Endodermal cell (in vitro differentiated cells): Measurements from ENCODE around the gene ZNF184. TPM values are rescaled to one million over a fixed set of nuclear protein-coding genes. Genes with fewer than 3 reads are reported as not detected.

Source experiments
- DNase-seq: peaks from one replicate; pipeline ENCODE4 v3.0.0-alpha.2; 2017
- H3K27ac ChIP-seq: 2 replicates; pipeline ENCODE4 v1.5.1; 2013; ENCODE audit warnings: mild to moderate bottlenecking, low read depth, low read length, moderate library complexity
- H3K27me3 ChIP-seq: 2 replicates; pipeline ENCODE4 v1.6.1; 2013; ENCODE audit warnings: mild to moderate bottlenecking, low read length, moderate library complexity; ENCODE audit not compliant: insufficient read depth, control insufficient read depth, poor library complexity, severe bottlenecking
- H3K36me3 ChIP-seq: 2 replicates; pipeline ENCODE4 v1.7.0; 2013; ENCODE audit warnings: mild to moderate bottlenecking, low read length, moderate library complexity; ENCODE audit not compliant: control insufficient read depth, insufficient read depth
- H3K4me1 ChIP-seq: one replicate; pipeline ENCODE4 v1.7.0; 2013; ENCODE audit warnings: low read length; ENCODE audit not compliant: control insufficient read depth, insufficient read depth
- H3K4me3 ChIP-seq: 2 replicates; pipeline ENCODE4 v1.5.1; 2013; ENCODE audit warnings: mild to moderate bottlenecking, low read length, moderate library complexity
- H3K9ac ChIP-seq: 2 replicates; pipeline ENCODE4 v1.6.1; 2013; ENCODE audit warnings: mild to moderate bottlenecking, low read length, moderate library complexity; ENCODE audit not compliant: poor library complexity, severe bottlenecking; ENCODE audit errors: extremely low read depth
- H3K9me3 ChIP-seq: 2 replicates; pipeline ENCODE4 v1.6.1; 2013; ENCODE audit warnings: mild to moderate bottlenecking, low read length, moderate library complexity; ENCODE audit not compliant: control insufficient read depth
- H3K27ac Mint-ChIP-seq: 2 replicates; pipeline ENCODE4 v1.8.0; 2020; ENCODE audit warnings: mixed read lengths
- H3K27me3 Mint-ChIP-seq: 2 replicates; pipeline ENCODE4 v1.8.0; 2021; ENCODE audit warnings: mild to moderate bottlenecking, mixed read lengths; ENCODE audit not compliant: insufficient read depth
- H3K36me3 Mint-ChIP-seq: 2 replicates; pipeline ENCODE4 v1.8.0; 2020; ENCODE audit warnings: low read depth, mixed read lengths
- H3K4me1 Mint-ChIP-seq: 2 replicates; pipeline ENCODE4 v1.8.0; 2020; ENCODE audit warnings: mixed read lengths
- H3K4me3 Mint-ChIP-seq: 2 replicates; pipeline ENCODE4 v1.8.0; 2020; ENCODE audit warnings: mild to moderate bottlenecking, moderate library complexity, mixed read lengths
- H3K9me3 Mint-ChIP-seq: 2 replicates; pipeline ENCODE4 v1.8.0; 2020; ENCODE audit warnings: mild to moderate bottlenecking, mixed read lengths
- CTCF ChIP-seq: fragments of 200-600 bp; sonication (generic); conservative IDR thresholded peaks from 2 replicates; pipeline ENCODE4 v1.5.0; 2021; ENCODE audit warnings: antibody characterized with exemption, mild to moderate bottlenecking
- WGBS, 2 experiments: methylation state at CpG; one replicate each; pipeline versions ENCODE4 v1.1.5 to v1.1.7; 2013; ENCODE audit warnings: missing lambda C conversion rate in 2 of 2, mixed read lengths in 1 of 2; ENCODE audit not compliant: insufficient coverage in 1 of 2, insufficient read length in 1 of 2; 5-methylcytosine and 5-hydroxymethylcytosine counted together
- total RNA-seq, 2 donors: library from RNA; stranded (reverse); fragmentation: NEBNext Ultra II Directional in 1 of 2; extraction: Animal tissue kit (Norgen Biotek cat#: 25700) in 1 of 2; gene quantifications; 2 replicates in 1 of 2; 3 replicates in 1 of 2; pipeline ENCODE4 v1.2.1, GENCODE V29; 2021

Gene ZNF184
- total RNA-seq, 2 donors from 2014 or later = 9.2 to 16.5 TPM

DNA sequence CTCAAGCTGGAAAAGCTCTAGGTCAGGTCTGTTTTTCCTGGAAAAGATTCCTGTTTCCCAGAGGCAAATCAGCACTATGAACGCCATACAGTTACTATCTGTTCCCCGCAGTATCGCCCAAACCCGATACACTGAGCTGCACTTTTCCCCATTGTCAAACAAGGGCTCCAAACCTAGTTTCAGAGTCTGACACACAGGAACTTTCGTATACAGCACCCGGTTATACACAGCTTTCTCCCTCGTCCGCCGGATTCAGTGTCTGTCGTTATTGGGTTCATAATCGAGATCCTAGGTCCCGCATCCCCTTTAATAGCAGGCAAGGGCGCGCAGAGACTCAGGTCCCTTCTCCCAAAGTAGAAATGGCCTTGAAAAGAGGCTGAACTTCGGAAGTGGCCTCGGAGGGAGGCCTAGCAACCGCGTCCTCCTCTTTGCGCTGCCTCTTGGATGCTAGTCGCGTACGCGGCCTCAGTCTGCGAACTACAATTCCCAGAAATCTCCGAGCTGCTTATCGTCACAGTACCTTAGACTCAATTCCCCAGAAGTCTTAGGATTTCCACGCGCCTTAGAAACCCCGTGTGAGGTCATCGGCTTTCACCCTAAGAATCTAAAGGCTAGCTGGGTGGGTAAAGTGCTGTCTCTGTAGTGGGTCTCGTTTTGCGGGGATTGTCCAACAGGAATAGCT is 50.1 kb downstream of the ZNF184 start:
- no peaks in the 10 kb centered on the region for H3K4me1 ChIP-seq
- no peaks in the 10 kb centered on the region for H3K27me3 ChIP-seq
- H3K4me3 ChIP-seq = no peak overlapping the region
- H3K36me3 ChIP-seq = no peaks in the 10 kb centered on the region
- H3K27ac Mint-ChIP-seq = no peak overlapping the region
- H3K4me3 Mint-ChIP-seq = peak overlapping the region; percentile 22
- H3K36me3 Mint-ChIP-seq = no peaks in the 10 kb centered on the region
- no peak for TF ChIP-seq CTCF
- WGBS, 2 experiments = 94 to 99% methylated on average over 28 to 32 of the region's 32 CpGs
- H3K4me1 Mint-ChIP-seq = no peaks in the 10 kb centered on the region
- H3K27ac ChIP-seq = no peak overlapping the region
- H3K9me3 Mint-ChIP-seq = peaks cover 4% of the 10 kb centered on the region
- H3K9ac ChIP-seq = no peak overlapping the region
- no peak for DNase-seq
- peaks cover 11% of the 10 kb centered on the region for H3K9me3 ChIP-seq
- H3K27me3 Mint-ChIP-seq = no peaks in the 10 kb centered on the region

DNA sequence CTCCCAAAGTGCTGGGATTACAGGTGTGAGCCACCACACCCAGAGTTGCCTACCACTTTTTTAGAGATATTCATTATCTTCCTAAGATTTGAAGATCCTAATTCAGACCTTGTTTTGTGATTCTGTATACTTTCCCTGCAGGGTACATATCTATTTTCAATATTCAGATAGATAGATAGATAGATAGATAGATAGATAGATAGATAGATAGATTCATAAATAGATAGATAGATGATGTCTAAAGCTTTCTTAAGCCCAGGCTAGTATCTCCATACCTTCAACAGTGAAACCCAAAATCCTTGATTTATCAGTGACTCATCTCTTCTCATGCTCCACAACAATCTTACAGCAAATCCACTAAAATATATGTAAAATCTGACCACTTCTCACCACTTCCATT is 53.5 kb downstream of the ZNF184 start:
- Histone ChIP-seq H3K27ac (no peak overlapping the region), H3K4me3 (no peak overlapping the region), H3K27me3 (no peaks in the 10 kb centered on the region), H3K4me1 (no peaks in the 10 kb centered on the region), H3K9me3 (peaks cover 21% of the 10 kb centered on the region), H3K9ac (no peak overlapping the region), H3K36me3 (no peaks in the 10 kb centered on the region)
- no peak for TF ChIP-seq CTCF
- Mint-ChIP-seq H3K36me3 (no peaks in the 10 kb centered on the region), H3K4me3 (no peak overlapping the region), H3K4me1 (peaks cover 3% of the 10 kb centered on the region), H3K9me3 (peaks cover 3% of the 10 kb centered on the region), H3K27me3 (peaks cover 2% of the 10 kb centered on the region), H3K27ac (no peak overlapping the region)
- DNase-seq = no peak

DNA sequence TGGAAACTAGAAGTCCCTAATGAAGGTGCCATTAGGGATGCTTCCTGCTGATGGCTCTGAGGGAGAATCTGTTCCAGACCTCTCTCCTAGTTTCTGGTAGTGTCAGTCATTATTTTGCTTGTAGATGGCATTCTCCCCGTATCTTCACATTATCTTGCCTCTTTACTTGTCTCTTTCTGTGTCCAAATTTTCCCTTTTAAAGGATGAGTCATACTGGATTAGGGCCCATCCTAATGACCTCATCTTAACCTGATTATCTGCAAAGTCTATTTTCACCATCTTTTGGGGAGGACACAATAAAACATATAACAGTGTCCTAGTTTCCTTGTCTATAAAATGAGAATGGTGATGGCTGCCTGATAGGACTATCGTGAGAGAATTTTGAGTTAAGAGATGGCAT is 57.0 kb downstream of the ZNF184 start:
- TF ChIP-seq CTCF = no peak
- no peak overlapping the region for H3K27ac ChIP-seq
- H3K27ac Mint-ChIP-seq = no peak overlapping the region
- no peaks in the 10 kb centered on the region for H3K27me3 ChIP-seq
- H3K36me3 ChIP-seq = no peaks in the 10 kb centered on the region
- no peak overlapping the region for H3K9ac ChIP-seq
- no peaks in the 10 kb centered on the region for H3K36me3 Mint-ChIP-seq
- peaks cover 7% of the 10 kb centered on the region for H3K4me1 Mint-ChIP-seq
- DNase-seq = no peak
- H3K4me3 Mint-ChIP-seq = no peak overlapping the region
- WGBS, 2 experiments = 73 to 91% methylated on average over 1 to 2 of the region's 2 CpGs
- H3K9me3 Mint-ChIP-seq = no peaks in the 10 kb centered on the region
- H3K4me1 ChIP-seq = no peaks in the 10 kb centered on the region
- no peak overlapping the region for H3K4me3 ChIP-seq
- peaks cover 2% of the 10 kb centered on the region for H3K27me3 Mint-ChIP-seq
- H3K9me3 ChIP-seq = peaks cover 21% of the 10 kb centered on the region
